Spleen (tissue), 7 donors: Measurements from ENCODE around the gene ZC2HC1C.

Experiments
- CTCF ChIP-seq, 11 experiments: fragments of 200-600 bp in 7 of 11; fragments of 450-650 bp in 4 of 11; sonication (generic) in 4 of 11; IDR thresholded peaks in 8 of 11; conservative IDR thresholded peaks in 3 of 11; 1 replicate in 7 of 11; 2 replicates in 4 of 11; pipeline versions ENCODE4 v1.4.0 to v1.8.0; 2016 to 2021; ENCODE audit warnings: antibody characterized with exemption in 11 of 11, inconsistent platforms in 4 of 11, mild to moderate bottlenecking in 1 of 11
- POLR2A ChIP-seq, 3 donors: fragments of 450-650 bp; IDR thresholded peaks; one replicate each; pipeline ENCODE4 v1.5.1; 2017; ENCODE audit warnings: antibody characterized with exemption in 3 of 3, mild to moderate bottlenecking in 1 of 3
- POLR2AphosphoS5 ChIP-seq, 3 donors: sonication (generic); formaldehyde crosslinking; IDR thresholded peaks; one replicate each; pipeline ENCODE4 v1.5.1; 2017; ENCODE audit warnings: antibody characterized with exemption in 3 of 3
- donor health status: DM: no; HTN: no; CAD: no; lungs with moderate emphysema.
- donor health status: DM: no; HTN: no; CAD: no.
- donor health status: DM: no; HTN: no; CAD: no.

- TF ChIP-seq CTCF (IDR thresholded peaks at IDR 0.05 in 8 of 11, conservative IDR thresholded peaks at IDR 0.05 in 3 of 11) (no peak), POLR2A (IDR thresholded peaks at IDR 0.05) (no peak), POLR2AphosphoS5 (IDR thresholded peaks at IDR 0.05) (no peak)
Measured at GRCh38 chr14:75091251-75091650, 21.8 kb downstream of the ZC2HC1C start.
